Right lobe of liver (tissue), 4 donors: ENCODE measurements around the gene CEP170B.

ENCODE experiments used
- CTCF ChIP-seq, 4 donors: fragments of 200-600 bp in 3 of 4; fragments of 450-650 bp in 1 of 4; IDR thresholded peaks; one replicate each; pipeline versions ENCODE4 v1.5.1 to v1.8.0; 2016 to 2022; ENCODE audit warnings: antibody characterized with exemption in 4 of 4, mild to moderate bottlenecking in 2 of 4
- POLR2A ChIP-seq: fragments of 450-650 bp; IDR thresholded peaks from one replicate; pipeline ENCODE4 v1.6.1; 2017; ENCODE audit warnings: antibody characterized with exemption, mild to moderate bottlenecking
- donor health status: DM: no; HTN: no; CAD: no.
- donor health status: DM: no; HTN: no; CAD: no.
- donor health status: DM: no; HTN: yes; CAD: no.

- TF ChIP-seq CTCF (IDR thresholded peaks at IDR 0.05) (no peak), POLR2A (no peak)
Observed at GRCh38 chr14:104938960-104939359, 73.9 kb downstream of the CEP170B start.
